Endothelial cell of umbilical vein (primary cell): ENCODE results near the gene SCYL2. TPM values are rescaled to one million over a fixed set of nuclear protein-coding genes. Genes with fewer than 3 reads are reported as not detected.

ENCODE experiments used
- BruUV-seq: library from RNA; stranded (reverse); fragments of 400-500 nt; replicated peaks from 2 replicates; lab custom pipeline; 2021; lab: Mats Ljungman, UMichigan
- CTCF ChIA-PET: fragments of 300-600, 350-600 bp; sonication (Branson Sonifier 250); formaldehyde crosslinking; loops from one replicate; lab custom pipeline; 2021; ENCODE audit warnings: antibody characterized with exemption, inconsistent platforms; lab: Charles Lee
- POLR2A ChIA-PET: fragments of 300-600, 350-600 bp; sonication (Branson Sonifier 250); formaldehyde crosslinking; loops from one replicate; lab custom pipeline; 2021; ENCODE audit warnings: antibody characterized with exemption, inconsistent platforms; lab: Charles Lee
- DNase-seq: peaks from one replicate; pipeline ENCODE4 v3.0.0-alpha.2; 2011; ENCODE audit warnings: low read depth, low spot score
- FAIRE-seq: peaks from 2 replicates; lab custom pipeline; 2011; peaks lifted over from hg19 to GRCh38; lab: Jason Lieb, UNC
- H2AFZ ChIP-seq: 2 replicates; pipeline ENCODE4 v1.6.0; 2012; ENCODE audit warnings: low read depth, low read length, control low read depth, inconsistent platforms
- H3K27ac ChIP-seq: 2 replicates; pipeline ENCODE4 v1.5.1; 2011; ENCODE audit warnings: low read depth, mild to moderate bottlenecking, control low read depth, low read length, moderate library complexity; ENCODE audit not compliant: insufficient read depth
- H3K27me3 ChIP-seq, 2 experiments: 2 replicates each; pipeline versions ENCODE4 v1.6.0 to v1.6.1; 2011; ENCODE audit warnings: low read length in 2 of 2, mixed read lengths in 1 of 2; ENCODE audit not compliant: control insufficient read depth in 2 of 2, insufficient read depth in 2 of 2
- H3K36me3 ChIP-seq, 2 experiments: 2 replicates in 1 of 2; 3 replicates in 1 of 2; pipeline ENCODE4 v1.5.1; 2011; ENCODE audit warnings: low read length in 2 of 2, mild to moderate bottlenecking in 1 of 2, moderate library complexity in 1 of 2; ENCODE audit not compliant: control insufficient read depth in 2 of 2, insufficient read depth in 2 of 2; ENCODE audit errors: extremely low read depth in 1 of 2
- H3K4me1 ChIP-seq: 3 replicates; pipeline ENCODE4 v1.5.1; 2011; ENCODE audit warnings: mild to moderate bottlenecking, low read length; ENCODE audit not compliant: control insufficient read depth, insufficient read depth; ENCODE audit errors: extremely low read depth
- H3K4me2 ChIP-seq: 2 replicates; pipeline ENCODE4 v1.6.1; 2011; ENCODE audit warnings: low read length, control low read depth, mixed read lengths; ENCODE audit not compliant: insufficient read depth
- H3K4me3 ChIP-seq, 3 experiments: fragments of 200-600 bp in 1 of 3; sonication (generic), shearing (Covaris generic) in 1 of 3; replicated peaks in 1 of 3; 2 replicates each; pipeline ENCODE4 v1.5.1; 2011 to 2016; ENCODE audit warnings: control low read depth in 3 of 3, low read length in 3 of 3, mild to moderate bottlenecking in 2 of 3, inconsistent platforms in 1 of 3, low read depth in 1 of 3, moderate library complexity in 1 of 3; ENCODE audit not compliant: insufficient read depth in 1 of 3
- H3K79me2 ChIP-seq: 2 replicates; pipeline ENCODE4 v1.6.0; 2012; ENCODE audit warnings: low read length, inconsistent platforms; ENCODE audit not compliant: control insufficient read depth, insufficient read depth
- H3K9ac ChIP-seq: replicated peaks from 2 replicates; pipeline ENCODE3; 2011; ENCODE audit warnings: low read length, control low read depth; ENCODE audit not compliant: insufficient read depth; ENCODE audit errors: extremely low read depth
- H3K9me1 ChIP-seq: replicated peaks from 3 replicates; pipeline ENCODE4 v1.6.0; 2011; ENCODE audit warnings: mild to moderate bottlenecking, low read length; ENCODE audit not compliant: control insufficient read depth, insufficient read depth; ENCODE audit errors: extremely low read depth
- H3K9me3 ChIP-seq: replicated peaks from 2 replicates; pipeline ENCODE4 v1.5.1; 2012; ENCODE audit warnings: low read length, inconsistent platforms; ENCODE audit not compliant: control insufficient read depth, insufficient read depth
- H4K20me1 ChIP-seq: replicated peaks from 2 replicates; pipeline ENCODE3; 2011; ENCODE audit warnings: mild to moderate bottlenecking, low read length; ENCODE audit not compliant: control insufficient read depth, insufficient read depth; ENCODE audit errors: extremely low read depth
- FOS ChIP-seq: IDR thresholded peaks from 2 replicates; pipeline ENCODE4 v1.6.1; 2011; ENCODE audit warnings: mild to moderate bottlenecking, low read length, moderate library complexity, borderline replicate concordance; ENCODE audit not compliant: insufficient read depth
- GATA2 ChIP-seq: IDR thresholded peaks from 2 replicates; pipeline ENCODE4 v1.7.0; 2011; ENCODE audit warnings: low read depth, mild to moderate bottlenecking, moderate library complexity, mixed read lengths, low read length; ENCODE audit not compliant: insufficient read length, insufficient read depth
- POLR2A ChIP-seq: IDR thresholded peaks from 2 replicates; pipeline ENCODE4 v1.6.1; 2012; ENCODE audit warnings: low read depth, mild to moderate bottlenecking, control low read depth, low read length
- POLR2AphosphoS5 ChIP-seq: IDR thresholded peaks from 2 replicates; pipeline ENCODE4 v1.6.1; 2012; ENCODE audit warnings: low read depth, mild to moderate bottlenecking, control low read depth, low read length, moderate library complexity; ENCODE audit not compliant: insufficient read depth
- dilution Hi-C: fragments of 300-500 bp; cut with MboI; formaldehyde crosslinking; loops from one replicate; pipeline ENCODE4 v1.15.0; 2019; ENCODE audit warnings: low sequenced_read_pairs; ENCODE audit not compliant: extremely low pct_ligation_motif_present
- intact Hi-C: fragments of 100-400 bp; cut with micrococcal nuclease; formaldehyde crosslinking; loops from one replicate; pipeline ENCODE4 v1.10.0; 2022
- polyA plus RNA-seq, 4 experiments: library from polyadenylated mRNA; depleted of rRNA in 3 of 4; stranded (reverse) in 3 of 4; unstranded in 1 of 4; fragments of >200 nt; gene quantifications; 2 replicates each; pipeline versions ENCODE4 v1.2.1 to v1.2.3, GENCODE V29; 2011 to 2012; ENCODE audit warnings: missing spikeins in 1 of 4
- total RNA-seq: library from RNA; stranded (reverse); gene quantifications from 2 replicates; pipeline ENCODE4 v1.2.3, GENCODE V29; 2021
- TF ChIP-seq, protein P1 (sequence below): IDR thresholded peaks from 2 replicates; pipeline ENCODE4 v1.6.1; 2011; ENCODE audit not compliant: insufficient read depth, insufficient read length
- TF ChIP-seq, protein P2 (sequence below), 2 donors: IDR thresholded peaks; 1 replicate in 1 of 2; 2 replicates in 1 of 2; pipeline ENCODE4 v1.5.1; 2011; ENCODE audit warnings: low read length in 2 of 2, mild to moderate bottlenecking in 2 of 2, moderate library complexity in 2 of 2, control low read depth in 1 of 2, inconsistent platforms in 1 of 2, low read depth in 1 of 2; ENCODE audit not compliant: insufficient read depth in 1 of 2; ENCODE audit errors: extremely low read depth in 1 of 2

SCYL2 gene
- total and polyA plus RNA-seq, 2 donors (not counting 3 experiments of a cell fraction or from before 2014, with no cell fraction given), result 12.5 to 41.4 TPM

DNA sequence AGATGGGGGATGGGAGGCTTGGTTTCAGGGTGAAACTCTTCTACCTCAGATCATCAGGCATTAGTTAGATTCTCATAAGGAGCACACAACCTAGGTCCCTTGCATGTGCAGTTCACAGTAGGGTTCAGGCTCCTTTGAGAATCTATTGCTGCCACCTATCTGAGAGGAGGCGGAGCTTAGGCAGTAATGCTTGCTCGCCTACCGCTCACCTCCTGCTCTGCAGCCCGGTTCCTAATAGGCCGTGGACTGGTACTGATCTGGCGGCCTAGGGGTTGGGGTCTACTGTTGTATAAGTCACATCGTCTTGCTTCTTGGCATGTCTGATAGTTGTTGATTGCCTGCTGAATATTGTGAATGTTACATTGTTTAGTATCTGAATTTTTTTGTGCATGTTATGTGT, 12.2 kb downstream of the SCYL2 start:
- no peak overlapping the region for H3K9ac ChIP-seq
- no peak overlapping the region for H3K4me2 ChIP-seq
- no peak for DNase-seq
- intact Hi-C loops (no loop called here), dilution Hi-C loops (no loop called here)
- H3K79me2 ChIP-seq, result peaks cover 54% of the 10 kb centered on the region
- no peaks in the 10 kb centered on the region for H3K36me3 ChIP-seq
- no peak overlapping the region for H3K4me3 ChIP-seq
- ChIA-PET POLR2A (no interaction called here), CTCF (no interaction called here)
- no peak for FAIRE-seq
- H3K4me1 ChIP-seq, result no peaks in the 10 kb centered on the region
- H3K9me1 ChIP-seq, result no peaks in the 10 kb centered on the region
- H2AFZ ChIP-seq, result no peak overlapping the region
- H3K9me3 ChIP-seq, result no peaks in the 10 kb centered on the region
- H4K20me1 ChIP-seq, result peaks cover 8% of the 10 kb centered on the region
- no peaks in the 10 kb centered on the region for H3K27me3 ChIP-seq
- no peak overlapping the region for H3K27ac ChIP-seq
- TF ChIP-seq, protein P1, sequence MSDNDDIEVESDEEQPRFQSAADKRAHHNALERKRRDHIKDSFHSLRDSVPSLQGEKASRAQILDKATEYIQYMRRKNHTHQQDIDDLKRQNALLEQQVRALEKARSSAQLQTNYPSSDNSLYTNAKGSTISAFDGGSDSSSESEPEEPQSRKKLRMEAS, result no peak
- no peak for TF ChIP-seq GATA2
- TF ChIP-seq POLR2A, result no peak
- no peak for TF ChIP-seq POLR2AphosphoS5
- TF ChIP-seq FOS, result no peak
- TF ChIP-seq, protein P2, sequence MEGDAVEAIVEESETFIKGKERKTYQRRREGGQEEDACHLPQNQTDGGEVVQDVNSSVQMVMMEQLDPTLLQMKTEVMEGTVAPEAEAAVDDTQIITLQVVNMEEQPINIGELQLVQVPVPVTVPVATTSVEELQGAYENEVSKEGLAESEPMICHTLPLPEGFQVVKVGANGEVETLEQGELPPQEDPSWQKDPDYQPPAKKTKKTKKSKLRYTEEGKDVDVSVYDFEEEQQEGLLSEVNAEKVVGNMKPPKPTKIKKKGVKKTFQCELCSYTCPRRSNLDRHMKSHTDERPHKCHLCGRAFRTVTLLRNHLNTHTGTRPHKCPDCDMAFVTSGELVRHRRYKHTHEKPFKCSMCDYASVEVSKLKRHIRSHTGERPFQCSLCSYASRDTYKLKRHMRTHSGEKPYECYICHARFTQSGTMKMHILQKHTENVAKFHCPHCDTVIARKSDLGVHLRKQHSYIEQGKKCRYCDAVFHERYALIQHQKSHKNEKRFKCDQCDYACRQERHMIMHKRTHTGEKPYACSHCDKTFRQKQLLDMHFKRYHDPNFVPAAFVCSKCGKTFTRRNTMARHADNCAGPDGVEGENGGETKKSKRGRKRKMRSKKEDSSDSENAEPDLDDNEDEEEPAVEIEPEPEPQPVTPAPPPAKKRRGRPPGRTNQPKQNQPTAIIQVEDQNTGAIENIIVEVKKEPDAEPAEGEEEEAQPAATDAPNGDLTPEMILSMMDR (IDR thresholded peaks at IDR 0.05; ENCODE audit: extremely low read depth in 1 of 2, insufficient read depth in 1 of 2, low read depth in 1 of 2, low read length in 2 of 2), result no peak
- no TSS peak for BruUV-seq
